Kidney (tissue), 14 donors: ENCODE data around the gene HPGD. TPM values are rescaled to one million over a fixed set of nuclear protein-coding genes. Genes with fewer than 3 reads are reported as not detected.

Experiments used
- DNase-seq, 5 donors: peaks; one replicate each; pipeline ENCODE4 v3.0.0-alpha.2; 2013 to 2020
- FAIRE-seq: peaks from 2 replicates; lab custom pipeline; 2012; peaks lifted over from hg19 to GRCh38; lab: Jason Lieb, UNC
- H3K27ac ChIP-seq, 2 donors: one replicate each; pipeline ENCODE4 v1.7.0; 2013; ENCODE audit warnings: low read depth in 2 of 2, low read length in 2 of 2, inconsistent platforms in 1 of 2
- H3K27me3 ChIP-seq: one replicate; pipeline ENCODE4 v1.7.1; 2013; ENCODE audit warnings: low read length, inconsistent platforms; ENCODE audit not compliant: control insufficient read depth, insufficient read depth
- H3K36me3 ChIP-seq, 3 donors: one replicate each; pipeline versions ENCODE4 v1.7.0 to v1.7.1; 2013; ENCODE audit warnings: low read length in 3 of 3, control low read depth in 1 of 3, inconsistent platforms in 1 of 3; ENCODE audit not compliant: insufficient read depth in 3 of 3, control insufficient read depth in 2 of 3
- H3K4me1 ChIP-seq, 3 donors: one replicate each; pipeline versions ENCODE4 v1.7.0 to v1.7.1; 2013; ENCODE audit warnings: low read length in 3 of 3, inconsistent platforms in 1 of 3, low read depth in 1 of 3; ENCODE audit not compliant: control insufficient read depth in 2 of 3, insufficient read depth in 2 of 3
- H3K4me3 ChIP-seq, 3 donors: one replicate each; pipeline versions ENCODE4 v1.7.0 to v1.8.1; 2013; ENCODE audit warnings: low read length in 3 of 3, control low read depth in 1 of 3, inconsistent platforms in 1 of 3
- H3K9ac ChIP-seq, 3 donors: one replicate each; pipeline versions ENCODE4 v1.7.0 to v1.7.1; 2013; ENCODE audit warnings: low read length in 3 of 3, control low read depth in 1 of 3, inconsistent platforms in 1 of 3
- H3K9me3 ChIP-seq, 3 donors: one replicate each; pipeline versions ENCODE4 v1.7.0 to v1.7.1; 2013; ENCODE audit warnings: low read length in 3 of 3, control low read depth in 1 of 3, inconsistent platforms in 1 of 3; ENCODE audit not compliant: control insufficient read depth in 2 of 3, insufficient read depth in 1 of 3
- CTCF ChIP-seq: IDR thresholded peaks from 3 replicates; pipeline ENCODE4 v1.5.1; 2012; ENCODE audit warnings: mild to moderate bottlenecking, moderate library complexity, borderline replicate concordance; ENCODE audit not compliant: insufficient read depth; ENCODE audit errors: extremely low read depth
- intact Hi-C: fragments of 100-400 bp; cut with DNase I; formaldehyde crosslinking; loops from one replicate; pipeline ENCODE4 v1.11.1; 2022
- polyA plus RNA-seq: library from polyadenylated mRNA; stranded (reverse); fragments of 350-450 nt; fragmentation: Illumina TruSeq; extraction: RNeasy Lipid Tissue Mini Kit (QIAGEN cat#74804); gene quantifications from one replicate; pipeline ENCODE4 v1.2.3, GENCODE V29; 2014; ENCODE audit warnings: low read depth, low replicate concordance; ENCODE audit not compliant: insufficient read depth
- total RNA-seq: library from RNA; stranded (reverse); fragmentation: NEBNext Ultra II Directional; extraction: Animal tissue kit (Norgen Biotek cat#: 25700); gene quantifications from one replicate; pipeline ENCODE4 v1.2.1, GENCODE V29; 2021
- donor health status: control.
- donor health status: control.
- donor health status: control.
- donor health status: control.
- donor health status: control.
- donor health status: DM: yes; HTN: yes; CAD: no.
- donor health status: Normal renal cell carcinoma (clear cell type).

Gene HPGD
- total and polyA plus RNA-seq, 2 donors from 2014 or later = 9.4 to 42.5 TPM

GRCh38 chr4:174537634-174538033 lies 15.3 kb upstream of the HPGD start:
- peaks cover 0 to 9% (median 9%) of the 10 kb centered on the region in 3 donors for H3K4me1 ChIP-seq
- no peaks in the 10 kb centered on the region for H3K36me3 ChIP-seq
- no peak for DNase-seq
- H3K4me3 ChIP-seq = no peak overlapping the region
- FAIRE-seq = no peak
- intact Hi-C loops = no loop called here
- H3K9me3 ChIP-seq = no peaks in the 10 kb centered on the region
- H3K27me3 ChIP-seq = no peaks in the 10 kb centered on the region
- H3K9ac ChIP-seq = no peak overlapping the region
- no peak overlapping the region for H3K27ac ChIP-seq
- no peak for TF ChIP-seq CTCF

GRCh38 chr4:174534461-174534860 lies 12.2 kb upstream of the HPGD start:
- no peaks in the 10 kb centered on the region for H3K9me3 ChIP-seq
- TF ChIP-seq CTCF = no peak
- intact Hi-C loops = no loop called here

GRCh38 chr4:174532445-174532844 lies 10.2 kb upstream of the HPGD start:
- no peak for TF ChIP-seq CTCF

More at GRCh38 chr4:174534461-174534860, 12.2 kb upstream of the HPGD start:
- Histone ChIP-seq H3K9ac (no peak overlapping the region), H3K36me3 (no peaks in the 10 kb centered on the region), H3K27me3 (no peaks in the 10 kb centered on the region), H3K4me1 (peaks cover 0 to 9% (median 2%) of the 10 kb centered on the region in 3 donors), H3K4me3 (no peak overlapping the region), H3K27ac (no peak overlapping the region)
- no peak for DNase-seq
- FAIRE-seq = no peak

GRCh38 chr4:174531486-174531885 lies 9.2 kb upstream of the HPGD start:
- Histone ChIP-seq H3K27ac (peak overlapping the region in 1 of 2 donors; percentile 7), H3K36me3 (no peaks in the 10 kb centered on the region), H3K9me3 (no peaks in the 10 kb centered on the region), H3K4me1 (peaks cover 0 to 9% (median 0%) of the 10 kb centered on the region in 3 donors), H3K27me3 (no peaks in the 10 kb centered on the region), H3K9ac (no peak overlapping the region), H3K4me3 (no peak overlapping the region)
- DNase-seq (no peak), FAIRE-seq (no peak)
- no peak for TF ChIP-seq CTCF
- intact Hi-C loops = no loop called here

More at GRCh38 chr4:174532445-174532844, 10.2 kb upstream of the HPGD start:
- Histone ChIP-seq H3K4me1 (peaks cover 0 to 9% (median 0%) of the 10 kb centered on the region in 3 donors), H3K27me3 (no peaks in the 10 kb centered on the region), H3K4me3 (no peak overlapping the region), H3K9me3 (no peaks in the 10 kb centered on the region), H3K27ac (peak overlapping the region in 1 of 2 donors; percentile 56), H3K36me3 (no peaks in the 10 kb centered on the region), H3K9ac (peak overlapping the region in 1 of 3 donors; percentile 2)
- FAIRE-seq (peak; percentile 91), DNase-seq (peak in 2 of 5 donors; percentile 43 to 51)
- intact Hi-C loops = no loop called here
